Non-pigmented ciliary epithelial cell (primary cell): ENCODE measurements around the gene MT1F.
"Not testable (repeated sequence)": the region's sequence is repeated elsewhere in the genome, so short reads cannot be mapped to it uniquely, and the experiment has no call there.

Experiments used
- DNase-seq: peaks from one replicate; pipeline ENCODE4 v3.0.0-alpha.2; 2010; ENCODE audit warnings: low read depth

The MT1F gene

GRCh38 chr16:56645311-56645710, 12.4 kb upstream of the MT1F start:
- no peak for DNase-seq

- DNase-seq, result no peak
These were observed 11.9 kb upstream of the MT1F start for GRCh38 chr16:56645838-56646237.

- DNase-seq, result no peak
These were observed 9.9 kb upstream of the MT1F start for GRCh38 chr16:56647641-56648431.

- DNase-seq, result no peak
These were observed 8.5 kb upstream of the MT1F start for GRCh38 chr16:56649271-56649670.

- no peak for DNase-seq
These were observed 7.9 kb upstream of the MT1F start for GRCh38 chr16:56649820-56650219.

- DNase-seq, result no peak
These were observed 6.2 kb upstream of the MT1F start, which contains the start of gene MT1B for GRCh38 chr16:56651586-56651985. MT1B (plus strand) TSS chr16:56651886; CDS start chr16:56651954, 68 bp downstream.

GRCh38 chr16:56652600-56652999, 5.2 kb upstream of the MT1F start:
- no peak for DNase-seq

- DNase-seq, result no peak
These were observed 4.5 kb upstream of the MT1F start for GRCh38 chr16:56653218-56653617.

GRCh38 chr16:56658327-56658875, 642 bp downstream of the MT1F start:
- DNase-seq, result no peak

GRCh38 chr16:56662357-56663354, 4.9 kb downstream of the MT1F start:
- no peak for DNase-seq

- no peak for DNase-seq
These were observed 6.7 kb downstream of the MT1F start for GRCh38 chr16:56664506-56664905.

GRCh38 chr16:56665286-56666261, 7.8 kb downstream of the MT1F start:
- not testable (repeated sequence) for DNase-seq

- DNase-seq, result no peak
These were observed 10.1 kb downstream of the MT1F start, which contains the start of gene MT1G for GRCh38 chr16:56667581-56668571. MT1G (minus strand) TSS chr16:56668065; CDS start chr16:56667993, 72 bp downstream.

GRCh38 chr16:56669005-56669839, 11.5 kb downstream of the MT1F start, which contains the start of gene MT1H:
MT1H (plus strand) TSS chr16:56669814; CDS start chr16:56669885, 71 bp downstream.
- no peak for DNase-seq

- DNase-seq, result no peak
These were observed 12.3 kb downstream of the MT1F start for GRCh38 chr16:56669840-56670619.

- DNase-seq, result no peak
These were observed 12.8 kb downstream of the MT1F start for GRCh38 chr16:56670620-56670934.

- not testable (repeated sequence) for DNase-seq
These were observed 13.9 kb downstream of the MT1F start for GRCh38 chr16:56671691-56672090.

GRCh38 chr16:56672171-56672570, 14.4 kb downstream of the MT1F start:
- DNase-seq, result not testable (repeated sequence)
